ENCODE data around the gene MFF. TPM values are rescaled to one million over a fixed set of nuclear protein-coding genes. Genes with fewer than 3 reads are reported as not detected.

MFF gene
- 82.2 and 103 TPM in 2 replicates for total RNA-seq
- polyA plus RNA-seq (2012), result 61.3 TPM

- DNase-seq (ENCODE audit: low read depth), result peak; percentile 96
These were observed at the start of gene MFF for GRCh38 chr2:227324995-227325838. Gene MFF (plus strand): TSS chr2:227325251. CDS start chr2:227330666, 5,415 bp downstream.

GRCh38 chr2:227280895-227281294, 44.2 kb upstream of the MFF start:
- DNase-seq (ENCODE audit: low read depth), result peak; percentile 23

GRCh38 chr2:227285741-227286236, 39.3 kb upstream of the MFF start:
- no peak for DNase-seq (ENCODE audit: low read depth)

- no peak for DNase-seq (ENCODE audit: low read depth)
These were observed 37.3 kb upstream of the MFF start for GRCh38 chr2:227287771-227288170.

GRCh38 chr2:227292314-227292713, 32.7 kb upstream of the MFF start:
- no peak for DNase-seq (ENCODE audit: low read depth)

GRCh38 chr2:227293531-227293930, 31.5 kb upstream of the MFF start:
- no peak for DNase-seq (ENCODE audit: low read depth)

- DNase-seq (ENCODE audit: low read depth), result no peak
These were observed 29.2 kb upstream of the MFF start for GRCh38 chr2:227295806-227296205.

GRCh38 chr2:227296671-227297405, 28.2 kb upstream of the MFF start:
- no peak for DNase-seq (ENCODE audit: low read depth)

- DNase-seq (ENCODE audit: low read depth), result no peak
These were observed 23.5 kb upstream of the MFF start for GRCh38 chr2:227301523-227301922.

GRCh38 chr2:227308784-227309183, 16.3 kb upstream of the MFF start:
- no peak for DNase-seq (ENCODE audit: low read depth)

GRCh38 chr2:227310756-227311110, 14.3 kb upstream of the MFF start:
- no peak for DNase-seq (ENCODE audit: low read depth)

GRCh38 chr2:227311861-227312506, 13.1 kb upstream of the MFF start:
- no peak for DNase-seq (ENCODE audit: low read depth)

GRCh38 chr2:227312579-227312978, 12.5 kb upstream of the MFF start:
- DNase-seq (ENCODE audit: low read depth), result no peak

- DNase-seq (ENCODE audit: low read depth), result no peak
These were observed 11.7 kb upstream of the MFF start for GRCh38 chr2:227313310-227313709.

GRCh38 chr2:227317834-227318233, 7.2 kb upstream of the MFF start:
- no peak for DNase-seq (ENCODE audit: low read depth)

GRCh38 chr2:227320305-227321094, 4.6 kb upstream of the MFF start:
- no peak for DNase-seq (ENCODE audit: low read depth)

GRCh38 chr2:227322530-227323205, 2.4 kb upstream of the MFF start:
- DNase-seq (ENCODE audit: low read depth), result no peak

- DNase-seq (ENCODE audit: low read depth), result no peak
These were observed 1.2 kb upstream of the MFF start for GRCh38 chr2:227323818-227324217.

- DNase-seq (ENCODE audit: low read depth), result no peak
These were observed 433 bp upstream of the MFF start for GRCh38 chr2:227324642-227324994.

GRCh38 chr2:227325839-227326195, 766 bp downstream of the MFF start:
- DNase-seq (ENCODE audit: low read depth), result peak; percentile 62

- DNase-seq (ENCODE audit: low read depth), result no peak
These were observed 1.7 kb downstream of the MFF start for GRCh38 chr2:227326783-227327182.
